GM18498 (cell line): ENCODE results near the gene ELF1.
A peak's percentile ranks its signal among the peaks of the same experiment; 100 is the strongest.

Source experiments
- ATAC-seq: cut with Tn5 transposase; IDR thresholded peaks from one replicate; pipeline ENCODE4 v1.9.1; 2021; ENCODE audit warnings: mild to moderate bottlenecking, moderate library complexity; ENCODE audit not compliant: unreplicated experiment

Gene ELF1

DNA sequence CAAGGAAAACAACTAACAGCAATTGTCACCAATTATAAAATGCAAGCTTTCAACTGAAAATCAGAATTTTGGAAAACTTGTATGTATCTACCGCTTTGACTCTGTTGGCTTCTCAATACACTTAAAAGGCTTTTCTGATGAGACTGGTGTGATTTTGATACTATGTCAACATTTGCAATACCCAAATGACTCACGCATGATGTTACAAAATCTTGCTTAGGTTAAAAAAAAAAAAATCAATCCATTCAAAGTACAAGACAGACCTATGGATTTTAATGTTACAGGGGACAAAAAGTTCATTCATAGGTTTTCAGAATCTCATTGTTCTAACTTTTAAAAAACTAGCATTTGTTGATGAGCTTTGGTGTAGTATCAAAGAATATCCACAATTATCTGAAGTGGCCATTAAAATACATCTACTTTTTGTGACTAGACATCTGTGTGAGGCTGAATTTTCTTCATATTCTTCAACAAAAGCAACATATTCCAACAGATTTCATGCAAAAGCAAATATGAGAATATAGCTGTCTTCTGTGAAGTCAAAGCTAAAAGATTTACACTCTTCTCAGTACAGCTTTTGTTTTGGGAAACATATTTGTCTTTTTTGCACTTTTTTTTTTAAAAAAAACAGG lies 10.7 kb downstream of the ELF1 start:
- ATAC-seq: no peak

DNA sequence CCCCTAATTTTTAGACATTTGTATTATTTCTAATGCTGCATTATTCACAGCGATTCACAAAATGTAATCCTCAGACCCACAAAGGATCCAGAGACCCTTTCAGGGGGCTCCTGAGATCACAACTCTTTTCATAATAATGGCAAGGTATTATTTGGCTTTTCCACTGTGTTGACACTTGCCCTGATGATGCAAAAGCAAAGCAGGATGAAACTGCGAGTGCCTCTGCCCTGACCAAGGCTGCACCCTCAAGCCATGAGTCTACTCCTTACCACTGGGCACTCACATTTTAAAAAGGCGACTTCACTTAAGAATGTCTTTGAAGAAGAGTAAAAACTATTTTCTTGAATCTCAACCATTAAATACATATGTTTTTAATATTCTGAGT lies 11.4 kb downstream of the ELF1 start:
- peak; percentile 36 for ATAC-seq

DNA sequence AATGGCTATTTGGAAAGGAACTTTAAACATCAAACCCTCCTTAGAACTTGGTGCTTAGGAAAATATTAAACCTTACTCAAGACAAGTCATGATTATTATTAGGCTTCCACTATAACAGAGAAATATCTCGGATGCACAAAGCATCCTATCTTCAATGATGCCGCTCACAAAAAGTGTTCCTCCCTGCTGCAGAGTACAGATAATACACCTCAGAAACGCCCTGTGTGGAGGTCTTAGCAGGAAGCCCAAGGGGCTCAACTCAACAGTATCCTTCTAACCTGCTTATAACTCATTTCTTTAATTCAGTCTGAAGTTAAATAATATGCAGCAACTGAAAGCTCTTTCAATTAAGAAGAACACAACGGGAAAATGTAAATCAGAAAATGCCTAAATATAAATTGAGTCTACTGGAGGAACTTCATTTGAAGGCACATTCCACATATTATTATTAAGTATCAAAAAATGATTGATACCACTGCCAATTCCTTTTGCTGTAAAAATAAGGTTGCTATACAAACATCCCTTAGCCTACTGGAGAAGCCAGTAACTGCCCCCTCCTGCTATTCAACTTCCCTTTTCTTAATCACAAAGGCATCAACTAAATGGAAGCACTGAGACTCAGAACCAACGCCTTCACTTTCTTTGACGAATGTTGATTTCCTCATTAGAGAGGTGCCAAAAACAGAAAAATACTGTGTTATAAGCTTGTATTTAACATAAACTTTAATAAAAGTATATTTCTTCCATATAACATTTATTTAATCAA lies 12.0 kb downstream of the ELF1 start:
- ATAC-seq: no peak

DNA sequence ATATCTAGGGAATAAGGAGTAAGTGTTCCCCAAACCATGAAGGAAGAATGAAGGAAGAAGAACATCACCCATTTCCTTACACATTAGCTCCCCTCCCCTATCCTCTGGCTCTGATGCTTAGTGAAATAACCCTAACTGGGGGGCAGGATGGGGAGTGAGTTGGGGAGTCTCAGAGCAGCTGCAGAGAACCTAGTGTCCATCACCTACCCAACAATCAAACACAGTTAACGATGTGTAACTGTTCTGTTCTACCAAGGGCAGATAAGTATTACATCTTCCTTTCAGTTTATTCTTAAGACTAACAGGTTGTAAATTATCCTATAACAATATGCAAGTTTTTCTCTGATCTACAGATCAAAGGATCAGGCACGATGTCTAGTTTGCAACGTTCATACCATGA lies 12.8 kb downstream of the ELF1 start:
- no peak for ATAC-seq

DNA sequence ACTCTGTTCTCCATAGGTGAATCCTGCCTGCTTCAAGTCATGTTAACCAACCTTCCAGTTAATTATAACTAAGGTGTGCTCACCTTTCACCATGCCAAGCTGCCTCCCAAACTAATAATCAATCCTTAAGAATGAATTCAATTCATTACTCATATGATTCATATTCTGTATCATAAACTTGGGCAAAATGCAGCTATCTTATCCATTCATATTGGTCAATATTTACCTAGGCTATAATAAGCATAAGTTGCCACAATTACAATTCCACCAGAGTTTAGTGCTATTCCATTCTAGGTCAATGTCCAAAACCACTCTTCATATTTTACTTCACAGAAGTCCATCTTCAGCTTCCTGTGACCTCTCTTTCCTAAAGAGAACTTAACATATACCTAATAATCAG lies 13.4 kb downstream of the ELF1 start:
- no peak for ATAC-seq

DNA sequence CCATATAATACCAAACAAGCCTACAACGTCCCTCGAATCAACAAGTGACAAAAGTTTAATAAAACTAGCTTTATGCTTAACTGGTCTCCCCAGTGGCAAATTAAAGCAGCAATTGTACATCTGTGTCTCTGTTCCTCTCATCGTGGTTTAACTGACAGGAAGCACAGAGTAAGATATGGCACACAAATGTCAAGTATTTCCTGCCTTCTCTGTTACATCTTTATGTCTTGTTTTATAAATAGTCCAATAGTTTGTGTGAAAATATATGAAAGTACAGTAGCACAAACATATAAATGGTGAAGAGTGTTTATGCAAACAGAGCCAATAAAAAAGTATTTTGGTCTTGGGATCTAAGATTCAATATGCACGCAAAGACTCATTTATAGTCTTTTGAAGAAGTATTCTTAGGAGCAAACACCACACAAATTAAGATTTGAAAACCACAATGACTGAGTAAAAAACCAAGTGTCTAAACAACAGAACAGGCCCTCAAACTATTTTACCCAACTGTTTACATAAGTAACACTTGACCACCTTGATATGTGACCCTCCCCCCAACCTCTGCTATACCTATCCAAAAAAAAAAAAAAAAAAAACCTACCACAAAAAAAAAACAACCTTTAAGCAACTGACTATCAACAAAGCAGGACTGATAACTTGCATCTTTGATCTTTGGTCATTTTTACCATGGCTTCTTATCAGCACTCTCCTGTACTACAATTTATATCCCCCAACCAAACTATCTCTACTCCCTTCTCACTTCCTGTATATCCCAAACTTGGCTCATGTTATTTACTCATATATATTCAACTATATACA lies 14.0 kb downstream of the ELF1 start:
- ATAC-seq: peak; percentile 76

DNA sequence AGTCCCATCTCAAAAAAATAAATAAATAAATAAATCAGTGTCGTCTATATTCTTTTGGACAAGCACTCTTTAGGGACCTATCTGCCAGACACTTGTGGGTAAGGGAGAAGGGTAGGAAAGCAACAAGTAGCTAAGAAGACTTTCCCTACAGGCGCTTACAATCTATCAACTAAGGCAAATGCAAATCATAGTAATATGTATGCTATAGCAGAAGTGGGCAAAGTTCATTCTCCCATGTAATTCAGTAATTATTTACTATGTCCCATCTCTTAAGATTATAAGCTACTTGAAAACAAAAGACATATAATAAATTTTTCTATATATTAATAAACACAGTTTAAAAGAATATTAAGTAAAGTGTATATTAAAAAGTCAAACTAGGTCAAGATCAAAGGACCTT lies 16.5 kb downstream of the ELF1 start:
- no peak for ATAC-seq

DNA sequence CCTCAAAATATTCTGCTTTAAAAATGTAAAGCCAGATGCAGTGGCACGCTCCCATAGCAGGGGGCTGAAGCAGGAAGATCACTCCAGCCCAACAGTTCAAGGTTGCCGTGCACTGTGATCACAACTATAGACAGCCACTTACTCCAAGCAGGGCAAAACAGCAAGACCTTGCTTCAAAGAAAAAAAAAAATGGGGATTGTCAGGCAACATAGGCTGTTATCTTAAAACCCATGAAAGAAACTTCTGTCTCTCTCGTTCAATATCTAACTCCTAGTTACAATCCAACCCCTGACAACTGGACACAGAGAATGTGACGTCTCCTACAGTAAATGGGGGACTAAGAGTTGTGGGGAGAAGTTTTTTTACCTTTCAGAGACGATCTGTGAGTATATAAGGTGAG lies 17.4 kb downstream of the ELF1 start:
- ATAC-seq: no peak

DNA sequence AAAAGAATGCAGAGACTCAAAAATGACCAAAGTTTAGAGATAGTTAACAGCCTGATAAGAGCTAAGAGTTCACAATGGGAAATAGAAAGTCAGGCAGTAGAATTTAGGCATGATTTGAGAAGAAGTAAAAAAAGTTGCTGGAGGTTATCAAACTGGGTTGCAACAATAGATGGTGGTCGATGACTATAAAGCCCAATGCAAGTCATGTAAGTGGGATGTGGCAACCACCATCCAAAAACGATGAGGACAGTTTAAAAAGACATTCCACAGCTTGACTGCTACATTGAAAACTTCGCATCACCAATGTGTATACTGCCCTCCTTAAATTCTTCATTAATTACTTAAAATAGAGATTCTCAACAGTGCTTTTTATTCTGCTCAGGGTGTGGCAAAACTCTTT lies 19.7 kb downstream of the ELF1 start:
- no peak for ATAC-seq

DNA sequence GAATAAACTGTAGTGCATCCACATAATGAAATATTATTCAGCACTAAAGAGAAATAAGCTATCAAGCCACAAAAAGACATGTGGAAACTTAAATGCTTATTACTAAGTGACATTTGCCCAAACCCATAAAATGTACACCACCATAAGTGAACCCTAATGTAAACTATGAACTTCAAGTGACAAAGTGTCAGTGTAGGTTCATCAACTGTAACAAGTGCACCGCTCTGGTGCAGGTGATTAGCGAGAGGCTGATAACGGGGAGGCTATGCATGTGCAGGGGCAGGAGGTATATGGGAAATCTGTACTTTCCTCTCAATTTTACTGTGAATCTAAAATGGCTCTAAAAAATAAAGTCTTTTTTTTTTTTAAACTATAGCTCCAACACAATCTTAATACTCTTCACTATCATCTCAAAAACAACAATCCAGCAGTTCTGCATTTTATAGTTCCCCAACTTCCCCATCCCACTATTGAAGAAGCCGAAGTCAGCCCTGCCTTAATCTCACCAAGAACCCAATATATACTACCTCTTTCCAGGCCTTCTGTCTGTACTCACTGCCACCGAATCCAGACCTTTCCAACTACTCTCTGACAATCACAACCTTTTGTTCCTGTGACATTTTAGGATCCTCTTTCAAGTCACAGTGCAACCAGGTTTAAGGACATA lies 22.6 kb downstream of the ELF1 start:
- ATAC-seq: no peak

DNA sequence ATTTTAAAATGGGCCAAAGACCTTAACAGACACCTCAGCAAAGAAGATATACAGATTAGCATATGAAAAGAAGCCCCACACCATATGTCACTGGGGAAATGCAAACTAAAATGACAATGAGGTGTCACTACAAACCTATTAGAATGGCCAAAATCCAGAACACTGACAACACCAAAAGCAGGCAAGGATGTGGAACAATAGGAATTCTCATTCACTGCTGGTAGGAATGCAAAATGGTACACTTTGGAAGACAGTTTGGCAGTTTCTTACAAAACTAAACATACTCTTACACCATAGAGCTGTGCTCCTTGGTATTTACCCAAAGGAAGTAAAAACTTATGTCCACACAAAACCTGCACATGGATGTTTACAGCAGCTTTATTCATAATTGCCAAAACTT lies 23.1 kb downstream of the ELF1 start:
- no peak for ATAC-seq

DNA sequence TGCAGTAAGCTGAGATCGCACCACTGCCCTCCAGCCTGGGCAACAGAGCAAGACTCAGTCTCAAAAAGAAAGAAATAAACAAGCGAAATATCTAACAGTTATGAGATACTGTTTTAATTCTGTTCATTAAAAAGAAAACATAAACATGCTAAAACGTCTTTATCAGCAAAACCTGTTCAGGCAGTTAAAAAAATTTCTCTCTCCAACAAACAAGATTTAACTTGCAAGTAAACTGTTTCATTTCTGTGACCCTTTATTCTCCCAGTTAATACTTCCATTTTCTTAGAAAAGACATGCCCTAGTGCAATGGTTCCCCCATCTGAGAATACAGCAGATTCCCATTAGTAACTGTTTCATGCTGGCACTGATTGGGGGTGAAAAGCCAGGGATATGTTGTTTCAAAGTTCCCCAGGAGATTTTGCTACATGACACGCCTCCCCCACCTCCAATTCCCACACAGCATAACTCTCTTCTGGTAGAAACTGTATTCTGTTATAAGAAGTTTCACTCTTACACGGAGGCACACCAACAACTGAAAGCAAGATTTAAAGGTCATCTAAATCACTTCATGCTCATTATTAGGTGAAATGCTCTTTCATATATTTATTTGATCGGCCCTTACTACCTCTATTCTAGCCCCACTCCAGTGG lies 24.4 kb downstream of the ELF1 start:
- peak; percentile 81 for ATAC-seq

DNA sequence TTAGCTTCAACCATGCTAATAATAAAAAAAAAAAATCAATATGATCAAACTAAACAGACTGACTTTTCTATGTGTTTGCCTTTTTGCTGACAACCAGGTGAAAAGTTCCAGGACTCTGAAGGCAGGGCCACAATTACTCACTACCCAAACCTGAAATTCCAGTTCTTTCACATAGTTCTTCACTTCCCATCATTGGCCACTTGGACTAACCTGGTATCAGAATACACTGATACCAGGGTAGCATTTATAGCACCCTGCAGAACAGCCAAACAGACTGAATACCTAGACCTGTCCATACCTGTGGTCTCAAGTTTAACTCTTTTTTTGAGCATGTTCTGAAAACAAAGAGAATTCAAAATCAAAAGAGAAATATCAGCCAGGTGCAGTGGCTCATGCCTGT lies 25.1 kb downstream of the ELF1 start:
- no peak for ATAC-seq

DNA sequence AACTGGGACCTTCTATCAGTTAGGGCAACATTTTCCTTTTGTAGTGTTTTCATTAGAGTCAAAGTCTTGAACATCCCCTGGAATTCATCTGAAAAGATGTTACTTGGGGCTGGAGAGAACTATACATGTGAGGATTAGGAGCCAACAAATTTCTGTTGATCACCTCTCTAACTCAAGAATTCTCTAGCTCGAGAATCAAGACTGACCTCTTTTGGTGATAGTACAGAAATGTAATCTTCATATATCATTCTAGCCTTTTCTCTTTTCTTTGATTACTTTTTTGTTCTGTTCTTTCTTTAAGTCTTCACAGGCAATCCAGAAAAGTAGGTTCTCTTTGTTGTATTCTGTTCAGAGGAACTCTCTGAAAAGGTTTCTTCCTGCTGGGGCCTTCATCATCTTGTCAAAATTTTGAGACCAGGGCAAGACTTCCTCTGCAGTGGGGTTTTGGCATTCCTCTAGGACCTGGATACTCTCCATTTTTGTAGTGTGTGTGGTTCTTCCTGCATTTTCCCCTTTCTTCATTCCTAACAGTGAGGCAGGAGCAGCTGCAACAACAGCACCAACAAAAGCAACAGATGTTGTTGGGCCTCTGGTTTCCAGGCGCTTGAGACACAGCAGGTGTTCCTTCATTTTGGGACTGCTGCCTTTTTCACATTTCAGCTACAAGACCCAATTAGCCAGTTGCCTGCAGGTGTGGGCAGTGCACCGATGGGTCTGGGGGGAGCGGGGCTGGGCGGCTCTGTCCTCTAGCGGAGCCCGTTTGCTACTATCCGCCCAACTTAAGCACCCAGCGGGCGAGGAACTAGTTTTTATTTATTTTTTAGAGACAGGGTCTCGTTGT lies 26.2 kb downstream of the ELF1 start:
- ATAC-seq: no peak

DNA sequence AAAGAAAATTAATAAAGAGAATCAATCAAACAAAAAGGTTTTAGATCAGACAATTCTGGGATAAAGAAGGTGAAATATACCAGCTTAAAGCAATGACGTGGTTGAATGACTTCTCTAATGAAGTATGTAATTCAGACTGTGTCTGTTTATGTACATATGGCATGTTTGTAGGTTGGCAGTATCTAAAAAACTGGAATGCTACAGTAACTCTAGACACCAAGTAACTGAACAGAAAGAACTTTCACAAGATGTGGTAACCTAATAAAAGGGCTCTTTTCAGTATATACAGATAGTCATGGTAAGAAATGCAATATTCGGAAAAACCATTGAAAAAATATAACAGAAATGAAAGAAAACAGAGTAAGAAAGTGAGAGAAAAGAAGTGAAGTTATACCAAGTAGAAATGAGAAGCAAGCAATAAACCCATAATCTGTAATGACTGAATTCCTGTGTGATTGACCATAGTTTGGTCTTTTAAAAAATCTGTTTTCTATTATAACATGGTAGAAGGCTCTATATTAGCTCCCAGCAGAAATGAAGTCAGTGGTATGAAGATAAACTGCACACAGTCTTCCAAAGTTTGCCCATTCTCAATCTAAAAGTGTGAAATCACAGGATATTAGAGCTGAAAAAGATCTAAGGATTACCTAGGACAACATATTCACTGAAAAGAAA lies 31.4 kb downstream of the ELF1 start:
- ATAC-seq: no peak

DNA sequence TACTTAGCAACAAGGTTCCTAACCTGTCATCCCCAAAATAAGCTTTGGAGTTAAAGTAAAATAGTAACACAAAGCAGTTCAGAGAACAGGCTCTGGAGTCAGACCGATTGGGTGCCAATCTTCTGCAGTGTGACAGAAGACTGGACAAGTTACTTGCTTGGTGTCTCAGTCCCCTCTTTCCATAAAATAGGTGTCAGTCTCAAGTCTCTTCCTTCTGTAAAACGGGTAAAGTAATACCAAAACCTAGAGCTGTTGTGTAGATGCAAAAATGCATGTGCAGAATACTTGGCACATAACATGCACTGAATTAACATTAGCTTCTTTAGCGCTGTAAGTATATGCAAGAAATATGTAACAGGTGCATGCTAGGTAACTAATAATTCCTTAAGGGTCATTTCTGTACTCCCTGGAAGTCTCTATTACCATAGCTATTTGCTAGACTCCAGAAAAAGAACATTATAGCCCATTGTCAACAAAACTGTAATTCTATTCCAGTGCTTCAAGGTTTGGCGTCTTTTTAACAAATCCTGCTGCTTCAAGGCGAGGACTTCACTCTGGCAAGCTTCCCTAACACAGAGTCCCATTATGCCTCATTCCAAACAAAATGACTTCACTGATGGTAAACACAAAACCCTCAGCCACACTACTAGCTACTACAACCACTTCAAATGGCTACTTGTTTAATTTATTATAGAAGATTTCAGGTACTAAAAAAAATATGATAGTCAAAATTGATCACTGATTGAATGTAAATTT lies 32.8 kb downstream of the ELF1 start:
- ATAC-seq: no peak

DNA sequence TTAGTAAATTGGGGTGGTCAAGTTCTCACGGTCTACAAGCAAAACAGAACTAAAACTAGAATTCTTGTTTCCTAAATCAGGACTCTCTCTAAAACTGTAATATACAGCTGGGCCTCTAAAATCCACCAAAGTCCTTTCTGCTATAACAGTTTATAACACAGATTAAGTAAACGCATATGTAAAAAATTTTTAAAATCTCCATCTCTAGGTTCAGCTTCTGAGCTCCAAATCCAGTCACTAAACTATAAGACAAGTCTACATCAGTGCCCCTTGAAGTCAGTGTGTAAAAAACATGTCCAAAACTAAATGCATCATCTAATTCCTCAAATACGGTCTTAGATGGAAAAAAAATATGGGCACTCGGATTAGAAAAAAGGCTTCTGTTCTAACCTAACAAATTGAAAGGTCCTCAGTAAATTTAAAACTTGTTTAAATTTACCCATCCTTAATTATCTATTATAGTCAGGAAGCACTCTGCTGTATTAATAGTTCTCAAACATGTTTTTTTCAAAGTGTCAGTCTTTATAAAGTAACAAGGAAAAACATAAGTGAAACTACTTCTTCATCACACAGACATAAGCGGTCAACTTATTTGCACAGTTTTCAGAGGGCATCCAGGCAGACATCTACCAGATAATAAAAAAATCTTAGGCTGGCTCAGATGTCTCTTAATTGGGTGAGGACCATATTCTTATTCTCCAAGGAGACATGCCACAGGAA lies 33.6 kb downstream of the ELF1 start:
- ATAC-seq: no peak
